HL-60/S4 (cell line): Measurements from ENCODE around the gene FTCDNL1.

ENCODE experiments used
- in situ Hi-C: fragments of 300-500 bp; cut with MboI; formaldehyde crosslinking; loops from 2 replicates; pipeline ENCODE4 v1.14.3; 2022; ENCODE audit warnings: low sequenced_read_pairs

The FTCDNL1 gene

DNA sequence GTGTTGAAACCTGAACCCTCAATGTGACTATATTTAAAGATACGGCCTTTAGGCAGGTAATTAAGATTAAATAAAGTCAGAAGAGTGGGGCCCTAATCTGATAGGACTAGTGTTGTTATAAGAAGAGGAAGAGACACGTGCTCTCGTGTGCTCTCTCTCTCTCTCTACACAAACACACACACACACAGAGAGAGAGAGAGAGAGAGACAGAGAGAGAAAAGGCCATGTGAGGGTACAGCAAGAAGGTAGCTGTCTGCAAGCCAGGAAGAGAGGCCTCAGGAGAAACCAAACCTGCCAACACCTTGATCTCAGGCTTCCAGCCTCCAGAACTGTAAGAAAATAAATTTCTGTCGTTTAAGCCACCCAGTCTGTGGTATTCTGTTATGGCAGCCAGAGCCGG lies 106.7 kb downstream of the FTCDNL1 start:
- in situ Hi-C loops, result no loop called here

- in situ Hi-C loops, result no loop called here
These were observed 107.4 kb downstream of the FTCDNL1 start for GRCh38 chr2:199743415-199744120.

- in situ Hi-C loops, result no loop called here
These were observed 108.1 kb downstream of the FTCDNL1 start for GRCh38 chr2:199742884-199743283.

- in situ Hi-C loops, result no loop called here
These were observed 110.9 kb downstream of the FTCDNL1 start for GRCh38 chr2:199740111-199740428.

- in situ Hi-C loops, result no loop called here
These were observed 111.4 kb downstream of the FTCDNL1 start for GRCh38 chr2:199739413-199740110.

GRCh38 chr2:199738727-199739412 lies 112.1 kb downstream of the FTCDNL1 start:
- in situ Hi-C loops, result no loop called here

DNA sequence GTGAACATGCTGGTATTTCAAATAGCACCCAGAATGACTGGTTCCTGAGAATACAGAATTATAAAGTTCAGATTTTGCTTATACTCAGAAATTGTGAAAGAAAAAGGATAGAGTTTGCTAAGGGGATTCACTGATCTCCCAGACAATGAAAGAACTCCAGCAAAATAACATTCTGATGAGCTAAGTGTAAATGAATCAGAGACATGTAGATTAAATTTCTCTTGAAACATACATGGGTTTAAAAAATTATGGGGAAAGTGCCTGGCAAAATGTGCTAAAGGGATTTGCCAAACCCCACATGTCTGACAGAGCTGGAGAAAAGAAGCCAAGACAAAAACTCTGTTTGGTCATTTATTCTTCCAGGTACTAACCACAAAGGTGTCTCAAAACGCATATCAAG lies 116.3 kb downstream of the FTCDNL1 start:
- in situ Hi-C loops, result no loop called here

GRCh38 chr2:199734011-199734410 lies 117.0 kb downstream of the FTCDNL1 start:
- in situ Hi-C loops, result no loop called here

GRCh38 chr2:199727801-199728200 lies 123.2 kb downstream of the FTCDNL1 start:
- in situ Hi-C loops, result no loop called here

DNA sequence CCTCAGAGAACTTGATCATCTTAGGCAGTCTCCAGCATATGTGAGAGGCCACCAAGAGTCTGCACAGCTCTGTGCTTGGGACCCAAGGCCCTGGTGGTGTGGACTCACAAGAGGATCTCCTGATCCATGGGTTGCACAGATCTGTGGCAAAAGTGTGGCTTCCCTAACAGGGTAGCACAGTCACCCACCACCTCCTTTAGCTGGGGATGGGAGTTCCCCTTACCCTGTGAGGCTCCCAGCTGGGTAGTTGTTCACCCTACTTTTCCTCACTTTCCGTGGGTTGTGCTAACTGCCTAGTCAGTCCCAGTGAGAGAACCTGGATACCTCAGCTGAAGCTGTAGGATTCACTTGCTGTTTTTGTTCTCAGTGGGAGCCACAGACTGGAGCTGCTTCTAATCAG lies 123.7 kb downstream of the FTCDNL1 start:
- in situ Hi-C loops, result no loop called here

DNA sequence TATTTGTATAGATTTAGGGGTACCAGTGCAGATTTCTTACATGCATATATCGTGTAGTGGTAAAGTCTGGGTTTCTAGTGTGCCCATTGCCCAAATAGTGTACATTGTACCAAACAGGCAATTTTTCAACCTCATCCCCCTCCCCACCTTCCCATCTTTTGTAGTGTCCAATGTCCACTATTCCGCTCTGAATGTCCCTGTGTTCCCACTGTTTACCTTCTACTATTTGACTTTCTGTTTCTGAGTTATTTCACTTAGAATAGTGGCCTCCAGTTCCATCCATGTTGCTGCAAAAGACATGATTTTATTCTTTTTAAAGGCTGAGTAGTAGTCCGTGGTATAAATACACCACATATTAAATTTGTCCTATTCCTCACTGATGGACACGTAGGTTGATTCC lies 132.9 kb downstream of the FTCDNL1 start:
- in situ Hi-C loops, result no loop called here

DNA sequence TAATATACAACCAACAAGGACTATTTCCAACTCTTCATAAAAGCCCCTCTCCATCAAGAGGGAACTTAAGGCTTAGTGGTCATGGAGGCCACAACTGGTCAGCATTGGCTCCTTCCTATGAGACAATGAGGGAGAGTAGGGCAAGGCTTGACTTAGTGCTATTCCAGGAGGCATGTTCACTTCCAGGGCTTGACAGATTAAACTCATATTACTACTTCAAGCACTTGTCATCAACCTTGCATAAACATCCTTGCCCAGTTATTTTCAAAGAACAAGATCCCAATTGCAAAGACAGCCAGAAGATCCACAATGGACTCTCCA lies 133.4 kb downstream of the FTCDNL1 start:
- in situ Hi-C loops, result no loop called here

- in situ Hi-C loops, result no loop called here
These were observed 134.0 kb downstream of the FTCDNL1 start for GRCh38 chr2:199716807-199717586.

- in situ Hi-C loops, result no loop called here
These were observed 137.2 kb downstream of the FTCDNL1 start for GRCh38 chr2:199713746-199714145.

DNA sequence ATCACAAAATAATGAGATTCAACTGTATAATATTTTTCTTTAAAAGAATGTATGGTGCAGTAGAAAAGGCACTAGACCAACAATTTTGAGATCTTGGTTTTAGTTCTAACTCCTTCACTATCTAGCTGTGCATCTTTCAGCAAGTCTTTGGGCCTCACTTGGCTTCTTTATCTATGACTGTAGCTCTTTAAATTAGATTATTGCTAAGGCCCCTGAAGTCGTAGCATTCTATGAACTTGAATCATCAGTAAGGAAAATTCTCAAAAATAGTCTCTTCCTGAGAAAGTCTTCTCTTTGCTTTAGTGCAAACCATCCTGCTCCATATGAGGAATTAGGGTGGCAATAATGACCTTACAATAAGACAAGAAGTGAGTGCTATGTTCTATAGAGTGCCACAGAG lies 140.4 kb downstream of the FTCDNL1 start:
- in situ Hi-C loops, result no loop called here
